Renal cortex interstitium (tissue), 15 donors: ENCODE data around the gene KIF21A. TPM values are rescaled to one million over a fixed set of nuclear protein-coding genes. Genes with fewer than 3 reads are reported as not detected.
"Not testable (repeated sequence)": the region's sequence is repeated elsewhere in the genome, so short reads cannot be mapped to it uniquely, and the experiment has no call there.

Experiments
- DNase-seq, 11 donors: peaks; one replicate each; pipeline ENCODE4 v3.0.0-alpha.2; 2013; ENCODE audit warnings: low read depth in 9 of 11, low spot score in 4 of 11; ENCODE audit errors: extremely low read depth in 1 of 11
- long read RNA-seq, 16 experiments: transcript quantifications; one replicate each; lab custom pipeline, GENCODE V29; 2026
- polyA plus RNA-seq, 3 donors: library from polyadenylated mRNA; unstranded; fragments of 120-200 nt; gene quantifications; one replicate each; pipeline ENCODE4 v1.2.1, GENCODE V29; 2013; ENCODE audit not compliant: insufficient read length in 3 of 3

KIF21A gene
- polyA plus RNA-seq = 10 to 100 TPM; 36.0 to 44.3 (median 42.4) TPM
- long read RNA-seq, donor 1 = 0 reads
- long read RNA-seq, donor 2 = 0 reads
- long read RNA-seq, donor 3, partial matches to known transcripts = 6 of 6 reads
- long read RNA-seq, donor 3, other reads (novel, unspliced or antisense) = 0 of 6 reads
- long read RNA-seq, donor 4 = 0 reads
- long read RNA-seq, donor 5 = 0 reads
- long read RNA-seq, donor 6, partial matches to known transcripts = 7 of 7 reads
- long read RNA-seq, donor 6, other reads (novel, unspliced or antisense) = 0 of 7 reads
- long read RNA-seq, donor 7, partial matches to known transcripts = 5 of 5 reads
- long read RNA-seq, donor 7, other reads (novel, unspliced or antisense) = 0 of 5 reads
- long read RNA-seq, donor 8, partial matches to known transcripts = 7 of 7 reads
- long read RNA-seq, donor 8, other reads (novel, unspliced or antisense) = 0 of 7 reads
- long read RNA-seq, donor 9, partial matches to known transcripts = 6 of 6 reads
- long read RNA-seq, donor 9, other reads (novel, unspliced or antisense) = 0 of 6 reads
- long read RNA-seq, donor 10 = 0 reads
- long read RNA-seq, donor 11, partial matches to known transcripts = 6 of 6 reads
- long read RNA-seq, donor 11, other reads (novel, unspliced or antisense) = 0 of 6 reads
- long read RNA-seq, donor 12 = 0 reads
- long read RNA-seq, donor 13 = 0 reads
- long read RNA-seq, donor 14 = 0 reads
- long read RNA-seq, donor 15 = 0 reads
- long read RNA-seq, donor 16, partial matches to known transcripts = 14 of 14 reads
- long read RNA-seq, donor 16, other reads (novel, unspliced or antisense) = 0 of 14 reads

DNA sequence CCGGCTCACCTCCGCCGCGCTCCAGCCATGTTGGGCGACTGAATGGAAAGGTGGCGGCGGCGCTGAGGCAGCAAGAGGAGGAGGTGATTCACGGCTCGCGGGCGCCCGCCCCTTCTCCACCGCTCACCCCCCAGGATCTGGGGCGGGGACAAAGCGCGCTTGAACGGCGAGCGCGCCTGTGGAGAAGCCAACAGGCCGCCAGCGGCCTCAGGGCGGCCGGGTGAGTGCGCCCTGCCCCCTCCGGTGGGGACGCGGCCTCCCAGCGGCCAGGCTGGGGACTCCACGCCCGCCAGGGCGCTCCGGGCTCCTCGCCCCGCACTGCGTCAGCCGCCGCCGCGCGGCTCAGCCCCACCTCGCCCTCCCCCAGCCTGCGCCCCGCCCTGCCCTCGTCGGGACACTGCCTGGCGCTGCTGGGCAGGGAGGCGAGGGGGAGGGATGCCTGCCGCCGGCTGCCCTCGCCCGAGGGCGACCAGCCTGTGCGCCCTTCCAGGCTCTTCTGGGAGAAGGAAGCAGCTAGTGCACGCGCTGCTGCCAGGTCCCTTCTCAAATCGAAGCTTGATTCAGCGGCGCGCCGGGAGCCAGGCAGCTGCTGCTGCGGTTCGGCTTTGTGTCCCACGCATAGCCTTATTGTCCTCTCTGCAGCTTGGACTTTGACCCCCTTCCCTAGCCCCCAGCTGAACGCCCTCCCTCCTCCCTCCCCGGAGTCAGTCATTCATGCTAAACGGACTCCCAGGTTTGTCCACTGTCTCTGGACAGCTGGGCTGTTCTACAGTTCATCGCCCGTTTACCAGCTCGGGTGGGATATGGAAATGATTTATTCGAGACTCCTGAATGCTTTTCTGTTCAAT lies at the start of gene KIF21A:
Gene KIF21A (minus strand): TSS at position 40 of the 848 bp plus-strand sequence. CDS start 150 bp downstream, outside the sequence.
- peak; percentile 52 to 85 (median 77) for DNase-seq

DNA sequence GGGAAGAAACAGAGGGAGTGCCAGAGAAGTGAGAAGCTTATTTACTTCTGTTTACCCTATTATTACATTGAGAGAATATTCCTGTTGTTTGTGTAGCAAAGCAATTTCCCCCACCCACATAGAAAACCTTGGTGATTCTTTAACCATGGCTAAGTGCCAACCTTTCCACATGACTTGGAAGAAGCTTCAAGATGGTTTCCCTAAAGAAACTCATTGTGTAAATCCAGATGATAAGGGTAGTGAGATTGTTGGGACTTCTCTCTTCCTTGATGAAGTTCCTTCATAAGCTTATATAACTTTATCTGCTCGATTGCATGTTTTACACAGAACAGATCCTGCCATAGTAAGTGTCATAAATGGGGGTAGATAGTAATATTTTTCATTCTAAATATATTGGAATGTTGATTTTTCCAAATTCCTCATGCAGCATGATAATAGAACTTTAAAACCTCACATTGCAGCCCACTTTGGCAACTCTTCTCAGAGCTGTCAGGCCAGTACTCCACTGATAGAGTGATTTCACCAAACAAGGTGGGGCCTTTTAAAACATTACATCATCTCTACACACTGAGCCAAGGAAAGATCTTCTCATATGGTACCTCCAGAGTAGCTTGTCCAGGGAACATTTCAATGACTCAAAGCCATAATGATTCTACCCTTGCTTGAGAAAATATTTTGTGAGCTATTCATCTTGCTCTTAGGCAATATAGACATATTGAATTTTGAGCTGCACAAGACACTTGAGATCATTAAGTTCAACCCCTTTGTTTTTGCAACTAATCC lies 47.8 kb upstream of the KIF21A start:
- DNase-seq = no peak

- no peak for DNase-seq
These were observed 40.7 kb upstream of the KIF21A start for GRCh38 chr12:39483597-39483996.

GRCh38 chr12:39483042-39483441 lies 40.1 kb upstream of the KIF21A start:
- no peak for DNase-seq

GRCh38 chr12:39476894-39477293 lies 34.0 kb upstream of the KIF21A start:
- DNase-seq = no peak

DNA sequence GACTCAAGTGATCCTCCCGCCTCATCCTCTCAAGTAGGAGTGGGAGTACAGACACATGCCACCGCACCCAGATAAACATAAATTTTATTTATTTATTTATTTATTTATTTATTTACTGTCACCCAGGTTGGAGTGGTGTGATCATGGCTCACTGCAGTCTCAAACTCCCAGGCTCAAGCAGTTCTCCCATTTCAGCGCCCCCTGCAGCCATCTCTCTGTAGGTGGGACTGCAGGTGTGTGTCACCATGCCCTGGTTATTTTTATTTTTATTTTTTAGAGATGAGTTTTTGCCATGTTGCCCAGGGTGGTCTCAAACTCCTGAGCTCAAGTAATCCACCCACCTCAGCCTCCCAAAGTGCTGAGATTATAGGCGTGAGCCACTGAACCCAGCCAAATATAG lies 33.2 kb upstream of the KIF21A start:
- no peak for DNase-seq

DNA sequence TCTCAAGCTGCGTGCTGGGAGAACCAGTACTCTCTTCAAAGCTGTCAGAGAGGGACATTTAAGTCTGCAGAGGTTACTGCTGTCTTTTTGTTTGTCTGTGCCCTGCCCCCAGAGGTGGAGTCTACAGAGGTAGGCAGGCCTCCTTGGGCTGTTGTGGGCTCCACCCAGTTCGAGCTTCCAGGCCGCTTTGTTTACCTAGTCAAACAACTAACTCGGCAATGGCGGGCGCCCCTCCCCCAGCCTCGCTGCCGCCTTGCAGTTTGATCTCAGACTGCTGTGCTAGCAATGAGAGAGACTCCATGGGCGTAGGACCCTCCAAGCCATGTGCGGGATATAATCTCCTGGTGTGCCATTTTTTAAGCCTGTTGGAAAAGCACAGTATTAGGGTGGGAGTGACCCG lies 32.2 kb upstream of the KIF21A start:
- not testable (repeated sequence) for DNase-seq

DNA sequence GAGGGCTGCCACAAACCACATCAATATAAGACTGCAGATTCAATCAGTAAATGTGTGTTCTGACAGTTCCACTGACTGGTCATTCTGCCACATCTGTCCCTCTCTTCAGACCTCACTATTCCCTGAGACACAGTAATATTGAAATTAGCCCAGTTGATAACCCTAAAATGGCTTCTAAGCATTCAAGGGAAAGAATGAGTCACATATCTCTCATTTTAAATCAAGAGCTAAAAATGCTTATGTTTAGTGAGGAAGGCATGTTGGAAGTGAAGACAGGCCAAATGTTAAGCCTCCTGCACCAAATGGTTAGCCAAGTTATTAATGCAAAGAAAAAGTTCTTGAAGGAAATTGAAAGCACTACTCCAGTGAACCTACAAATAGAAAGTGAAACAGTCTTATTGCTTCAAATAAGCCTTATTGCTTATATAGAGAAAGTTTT lies 24.5 kb upstream of the KIF21A start:
- DNase-seq = no peak

- no peak for DNase-seq
These were observed 22.2 kb upstream of the KIF21A start for GRCh38 chr12:39464976-39465695.

- no peak for DNase-seq
These were observed 18.1 kb upstream of the KIF21A start for GRCh38 chr12:39461059-39461458.

GRCh38 chr12:39459027-39459434 lies 16.1 kb upstream of the KIF21A start:
- DNase-seq = no peak

DNA sequence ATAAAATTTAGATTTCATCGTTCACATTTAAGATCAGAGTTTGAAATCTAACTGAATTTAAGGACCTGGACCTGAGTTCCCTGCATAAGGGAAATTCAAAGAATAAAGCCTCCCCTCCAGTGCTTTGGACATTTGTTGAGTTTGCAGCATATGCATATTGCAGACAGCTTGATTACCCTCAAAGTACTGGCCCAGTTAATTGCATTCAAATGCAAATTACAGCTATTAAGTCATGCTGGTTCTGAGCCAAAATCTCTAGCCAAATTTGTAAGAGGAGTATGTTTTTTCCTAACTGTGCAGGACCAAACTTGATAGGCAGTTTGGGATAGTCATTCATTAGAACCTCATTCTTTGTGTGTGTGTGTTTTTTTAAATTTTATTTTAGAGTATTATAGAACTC lies 9.1 kb upstream of the KIF21A start:
- no peak for DNase-seq

DNA sequence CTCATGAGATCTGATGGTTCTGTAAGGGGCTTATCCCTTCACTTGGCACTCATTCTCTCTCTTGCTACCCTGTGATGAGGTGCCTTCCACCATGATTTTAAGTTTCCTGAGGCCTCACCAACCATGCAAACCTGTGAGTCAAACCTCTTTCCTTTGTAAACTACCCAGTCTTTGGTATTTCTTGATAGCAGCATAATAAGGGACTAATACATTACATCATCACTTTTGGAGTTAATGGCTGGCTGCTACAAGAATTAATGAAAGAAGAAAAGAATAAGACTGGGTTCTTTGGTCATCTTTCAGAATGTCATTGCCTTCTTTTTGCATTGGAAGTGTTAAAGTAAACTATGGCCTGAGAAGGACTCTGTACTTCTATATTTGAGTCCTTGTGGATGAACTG lies 5.1 kb upstream of the KIF21A start:
- no peak for DNase-seq

- no peak for DNase-seq
These were observed 949 bp upstream of the KIF21A start for GRCh38 chr12:39443929-39444209.

DNA sequence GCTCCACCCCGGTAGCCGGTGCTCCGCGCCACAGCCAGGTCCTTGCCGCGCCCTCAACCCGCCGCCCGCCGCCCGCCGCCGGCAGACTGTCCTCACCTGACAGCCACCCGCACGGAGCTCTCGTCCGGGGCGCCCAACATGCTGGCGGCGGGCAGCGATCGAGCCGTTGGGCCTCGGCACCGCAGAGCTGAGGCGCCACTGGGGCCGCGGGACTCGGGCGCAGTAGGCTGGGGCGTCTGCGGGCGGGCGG lies 164 bp downstream of the KIF21A start:
- peak in 1 of 11 donors; percentile 3 for DNase-seq

- peak in 7 of 11 donors; percentile 6 to 37 (median 25) for DNase-seq
These were observed 723 bp downstream of the KIF21A start for GRCh38 chr12:39441963-39442830.

- no peak for DNase-seq
These were observed 1.5 kb downstream of the KIF21A start for GRCh38 chr12:39441189-39441962.
